Kasumi-1 (cell line): ENCODE results near the gene DNMT1.
"Not testable (repeated sequence)": the region's sequence is repeated elsewhere in the genome, so short reads cannot be mapped to it uniquely, and the experiment has no call there.

ENCODE experiments used
- DNase-seq, 2 experiments: peaks; one replicate each; lab custom pipeline; 2025; lab: John Stamatoyannopoulos, UW

DNMT1 gene

DNA sequence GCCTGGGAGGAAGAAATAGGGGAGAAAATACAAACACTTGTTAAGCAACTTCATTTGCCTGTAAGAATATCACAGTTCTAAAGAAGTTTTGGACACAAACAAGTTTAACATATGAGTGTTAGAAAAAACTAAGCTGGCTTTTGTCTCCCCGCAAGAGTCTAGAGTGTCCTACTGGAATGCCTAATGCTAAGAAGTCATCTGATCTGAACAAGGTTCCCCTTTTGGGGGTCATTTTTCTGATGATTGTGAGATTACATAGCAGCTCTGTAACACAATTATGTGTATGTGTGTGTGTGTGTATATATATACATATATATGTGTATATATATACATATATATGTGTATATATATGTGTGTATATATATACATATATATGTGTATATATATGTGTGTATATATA, 12.7 kb downstream of the DNMT1 start:
- no peak for DNase-seq

DNA sequence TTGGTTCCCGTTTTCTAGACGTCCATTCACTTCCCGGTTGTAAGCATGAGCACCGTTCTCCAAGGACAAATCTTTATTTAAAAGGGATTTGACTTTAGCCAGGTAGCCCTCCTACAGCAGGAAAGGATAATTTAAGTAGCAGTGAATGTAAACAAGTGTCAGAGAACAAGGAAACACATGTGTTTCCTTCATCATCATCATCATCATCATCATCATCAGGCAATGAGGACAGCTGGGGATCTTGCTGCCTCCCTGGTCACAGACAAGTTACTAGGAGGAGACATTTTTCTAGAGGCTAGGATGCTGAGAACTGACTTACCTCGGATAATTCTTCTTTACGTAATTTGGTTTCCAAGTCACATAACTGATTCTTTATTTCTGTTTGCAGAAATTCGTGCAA, 14.3 kb downstream of the DNMT1 start:
- DNase-seq = no peak

DNA sequence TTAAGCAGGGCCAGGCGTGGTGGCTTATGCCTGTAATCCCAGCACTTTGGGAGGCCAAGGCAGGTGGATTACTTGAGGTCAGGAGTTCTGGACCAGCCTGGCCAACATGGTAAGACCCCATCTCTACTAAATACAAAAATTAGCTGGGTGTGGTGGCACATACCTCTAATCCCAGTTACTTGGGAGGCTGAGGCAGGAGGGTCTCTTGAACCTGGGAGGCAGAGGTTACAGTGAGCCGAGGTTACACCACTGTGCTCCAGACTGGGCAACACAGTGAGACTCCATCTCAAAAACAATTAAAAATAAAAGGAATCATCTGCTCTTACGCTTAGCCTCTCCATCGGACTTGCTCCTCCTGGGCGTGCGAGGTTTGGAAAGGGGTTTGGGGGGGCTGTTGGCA, 14.7 kb downstream of the DNMT1 start:
- DNase-seq = not testable (repeated sequence)

DNA sequence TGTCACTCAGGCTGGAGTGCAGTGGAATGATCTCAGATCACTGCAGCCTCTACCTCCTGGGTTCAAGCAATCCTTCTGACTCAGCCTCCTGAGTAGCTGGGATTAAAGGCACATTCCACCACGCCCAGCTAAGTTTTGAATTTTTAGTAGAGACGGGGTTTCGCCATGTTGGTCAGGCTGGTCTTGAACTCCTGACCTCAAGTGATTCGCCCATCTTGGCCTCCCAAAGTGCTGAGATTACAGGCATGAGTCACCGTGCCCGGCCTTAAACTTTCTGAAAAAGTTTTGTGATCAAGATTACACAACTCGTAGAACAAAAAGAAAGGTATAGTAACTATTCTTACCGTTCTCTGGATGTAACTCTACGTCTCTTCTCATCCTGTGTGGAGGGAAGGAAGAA, 21.2 kb downstream of the DNMT1 start:
- no peak for DNase-seq

DNA sequence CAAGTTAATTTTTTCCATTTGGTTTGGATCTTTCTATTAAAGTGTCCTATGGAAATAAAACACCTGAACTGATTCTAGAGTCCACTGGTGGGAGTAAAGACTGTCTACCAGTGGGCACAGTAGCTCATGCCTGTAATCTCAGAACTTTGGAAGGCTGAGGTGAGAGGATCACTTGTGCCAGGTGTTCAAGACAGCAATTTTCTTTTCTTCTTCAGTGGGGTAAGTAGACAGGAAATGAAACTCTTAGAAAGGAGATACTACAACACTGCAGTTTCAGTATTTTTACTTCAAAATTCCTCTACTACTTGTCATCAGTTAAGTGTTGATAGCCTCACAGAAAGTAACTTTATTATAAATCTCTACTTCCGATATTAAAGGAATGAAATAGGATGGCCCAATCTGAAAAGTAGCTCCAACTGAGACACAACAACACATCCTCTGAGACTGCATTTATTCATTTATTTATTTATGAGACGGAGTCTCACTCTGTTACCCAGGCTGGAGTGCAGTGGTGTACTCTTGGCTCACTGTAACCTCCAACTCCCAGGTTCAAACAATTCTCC, 26.3 kb downstream of the DNMT1 start:
- DNase-seq = no peak

DNA sequence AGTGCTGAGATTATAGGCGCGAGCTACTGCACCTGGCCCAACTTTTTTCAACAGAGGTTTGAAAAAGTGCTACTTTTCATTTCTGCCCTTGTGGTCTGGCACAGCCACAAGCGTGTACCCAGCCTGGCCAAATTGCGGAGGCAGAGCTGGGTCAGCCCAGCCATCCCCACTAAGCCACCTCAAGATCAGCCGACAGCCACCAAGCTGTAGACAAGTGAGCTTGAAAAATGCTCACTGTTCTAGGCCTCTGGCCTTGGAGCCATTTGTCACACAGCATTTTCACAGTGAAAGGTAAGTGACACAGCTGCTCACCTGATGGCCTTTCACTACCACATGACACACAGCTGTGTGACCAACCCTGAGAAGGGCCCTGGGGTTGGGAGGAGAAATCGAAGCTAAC, 27.3 kb downstream of the DNMT1 start:
- DNase-seq = no peak

DNA sequence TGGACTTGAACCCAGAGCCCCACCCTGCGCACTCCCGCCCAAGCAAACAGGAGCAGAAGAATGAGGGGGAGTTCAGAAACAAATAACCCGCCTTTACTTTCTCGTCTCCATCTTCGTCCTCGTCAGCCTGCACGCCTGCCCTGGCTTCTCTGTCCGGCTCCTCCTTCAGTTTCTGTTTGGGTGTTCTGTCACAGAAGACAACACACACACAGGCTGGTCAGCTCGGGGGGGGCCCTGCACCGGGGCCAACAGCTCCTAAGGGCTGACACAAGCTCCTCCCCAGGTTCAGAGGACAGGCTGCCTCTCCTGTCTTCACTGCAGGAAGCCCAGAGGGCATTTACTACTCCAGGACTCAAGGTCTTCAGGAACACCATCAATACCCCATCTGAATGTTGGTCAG, 28.3 kb downstream of the DNMT1 start:
- not testable (repeated sequence) for DNase-seq

DNA sequence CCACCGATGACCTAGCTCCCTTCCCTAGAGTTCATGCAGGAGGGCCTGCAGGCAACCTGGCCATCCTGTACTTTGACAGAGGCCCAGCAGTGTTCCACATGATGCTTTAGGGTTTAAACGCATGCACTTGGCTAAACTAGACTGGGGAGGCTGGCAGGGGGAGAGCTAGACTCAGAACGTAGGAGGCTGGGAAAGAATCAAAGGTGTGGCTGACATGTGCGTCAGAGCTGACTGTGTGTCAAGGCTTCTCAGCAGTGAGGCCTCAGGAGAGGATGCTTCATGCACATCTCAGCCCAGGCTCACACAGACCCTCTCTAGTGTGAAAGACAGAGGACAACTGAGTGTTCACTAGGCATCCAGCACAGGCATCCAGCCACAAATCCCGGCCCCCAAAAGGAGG, 28.7 kb downstream of the DNMT1 start:
- DNase-seq = no peak

DNA sequence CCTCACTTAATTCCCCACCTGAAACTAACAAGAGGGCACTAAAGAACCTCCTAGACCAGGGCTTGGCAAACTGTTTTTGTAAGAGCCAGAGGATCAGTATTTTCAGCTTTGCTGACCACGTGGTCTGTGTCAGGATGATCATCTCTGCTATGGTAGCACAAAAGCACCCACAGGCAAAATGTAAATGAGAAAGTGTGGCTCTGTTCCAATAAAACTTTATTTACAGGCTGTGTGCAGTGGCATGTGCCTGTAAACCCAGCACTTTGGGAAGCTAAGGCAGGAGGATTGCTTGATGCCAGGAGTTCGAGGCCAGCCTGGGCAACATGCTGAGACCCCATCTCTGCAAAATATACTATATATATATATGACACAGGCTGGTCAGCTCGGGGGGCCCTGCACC, 31.2 kb downstream of the DNMT1 start:
- no peak for DNase-seq

DNA sequence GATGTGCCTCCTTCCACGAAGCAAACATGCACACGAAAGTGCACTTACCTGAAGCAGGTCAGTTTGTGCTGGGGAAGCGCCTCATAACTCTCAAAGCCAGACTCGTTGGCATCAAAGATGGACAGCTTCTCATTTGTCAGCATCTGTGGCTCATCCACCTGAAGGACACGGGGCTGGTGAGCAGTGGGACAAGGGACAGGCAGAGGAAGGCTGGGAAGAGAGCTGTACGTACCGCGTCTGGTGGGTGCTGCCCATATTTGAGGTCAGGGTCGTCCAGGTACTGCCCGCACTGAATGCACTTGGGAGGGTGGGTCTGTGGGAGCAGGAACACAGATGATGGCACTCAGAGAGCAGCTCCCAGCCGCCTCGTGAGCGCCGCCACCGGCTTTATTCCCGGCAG, 35.1 kb downstream of the DNMT1 start:
- no peak for DNase-seq

DNA sequence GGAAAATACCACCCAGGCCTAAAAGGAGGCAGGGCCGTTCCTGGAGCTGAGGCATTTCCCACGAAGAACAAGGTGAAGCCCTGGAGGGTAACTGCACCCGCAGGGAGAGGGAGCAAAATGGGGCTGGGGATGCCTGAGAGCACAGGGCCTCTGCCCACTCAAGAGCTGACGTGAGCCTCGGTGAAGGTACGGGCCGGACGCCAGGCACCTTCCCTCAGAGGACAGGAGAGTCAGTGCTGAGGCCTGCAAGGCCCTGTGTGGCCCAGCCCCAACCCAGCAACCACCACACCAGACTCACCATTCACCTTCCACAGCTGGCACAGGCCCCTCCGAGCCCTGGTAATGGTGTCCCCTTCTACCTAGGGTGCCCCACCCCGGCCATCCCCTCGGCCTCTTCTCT, 36.3 kb downstream of the DNMT1 start:
- DNase-seq = no peak

DNA sequence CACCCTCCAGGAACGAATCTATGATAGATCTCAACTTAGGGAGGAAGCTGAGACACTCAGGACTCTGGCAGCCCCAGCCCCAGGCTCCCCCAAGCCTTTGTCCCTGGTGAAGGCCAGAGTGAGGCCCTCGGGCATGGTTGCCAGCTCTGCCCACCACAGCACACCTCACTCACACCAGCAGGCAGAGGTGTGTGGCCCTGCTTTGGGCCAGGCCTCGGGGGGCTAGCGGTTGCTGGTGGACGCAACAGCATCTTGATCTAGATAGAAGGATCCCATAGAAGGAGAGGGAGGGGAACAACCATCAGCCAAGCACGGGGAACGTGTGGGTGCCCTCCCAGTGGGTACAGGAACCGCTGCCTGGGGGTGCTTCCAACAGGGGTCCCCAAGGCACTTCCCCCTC, 36.7 kb downstream of the DNMT1 start:
- DNase-seq = no peak

DNA sequence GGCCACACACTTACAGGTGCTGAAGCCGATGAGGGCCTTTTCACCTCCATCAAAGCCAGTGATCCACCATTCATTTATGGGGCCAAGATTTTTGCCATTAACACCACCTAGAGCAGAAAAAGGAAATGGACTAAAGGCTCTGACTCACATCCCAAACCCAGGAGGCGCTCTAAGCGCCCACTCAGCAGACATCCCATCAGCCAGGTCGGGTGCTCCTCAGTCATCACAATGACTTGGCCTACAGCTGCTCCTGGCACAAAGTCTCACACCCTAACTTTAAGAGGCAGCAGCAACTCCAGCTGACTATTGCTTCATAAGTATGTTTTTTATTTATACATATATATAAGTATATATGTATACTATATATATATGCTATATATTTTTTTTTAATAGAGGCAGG, 38.9 kb downstream of the DNMT1 start:
- DNase-seq = no peak

DNA sequence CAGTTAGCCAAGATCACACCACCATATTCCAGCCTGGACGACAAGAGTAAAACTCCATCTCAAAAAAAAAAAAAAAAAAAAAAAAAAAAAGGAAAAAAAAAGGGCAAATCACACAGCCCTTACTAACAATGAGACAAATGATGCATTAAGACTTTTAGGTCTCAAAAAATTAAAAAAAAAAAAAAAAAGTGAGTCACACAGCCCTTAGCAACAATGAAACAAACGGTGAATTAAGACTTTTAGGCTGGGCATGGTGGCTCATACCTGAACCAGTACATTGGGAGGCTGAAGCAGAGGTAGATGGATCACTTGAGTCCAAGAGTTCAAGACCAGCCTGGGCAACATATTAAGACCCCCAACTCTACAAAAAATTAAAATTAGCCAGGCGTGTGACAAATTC, 42.7 kb downstream of the DNMT1 start:
- no peak for DNase-seq

DNA sequence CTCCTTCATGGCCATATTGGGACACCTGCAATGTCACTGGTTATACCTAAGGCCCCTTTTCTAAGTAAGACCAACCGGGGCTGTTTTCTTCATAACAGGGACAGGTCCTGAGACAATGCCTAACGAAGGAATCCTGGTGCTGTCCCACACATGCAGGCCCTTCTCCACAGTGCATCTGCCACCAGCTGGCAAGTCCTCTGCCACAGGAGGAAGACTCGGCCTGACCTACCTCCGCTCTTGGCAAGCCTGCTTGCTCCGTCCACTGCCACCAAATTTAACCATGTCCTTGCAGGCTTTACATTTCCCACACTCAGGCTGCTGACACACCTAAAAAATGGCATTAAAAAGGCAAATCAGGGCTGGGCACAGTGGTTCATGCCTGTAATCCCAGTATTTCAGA, 43.2 kb downstream of the DNMT1 start:
- DNase-seq = no peak

DNA sequence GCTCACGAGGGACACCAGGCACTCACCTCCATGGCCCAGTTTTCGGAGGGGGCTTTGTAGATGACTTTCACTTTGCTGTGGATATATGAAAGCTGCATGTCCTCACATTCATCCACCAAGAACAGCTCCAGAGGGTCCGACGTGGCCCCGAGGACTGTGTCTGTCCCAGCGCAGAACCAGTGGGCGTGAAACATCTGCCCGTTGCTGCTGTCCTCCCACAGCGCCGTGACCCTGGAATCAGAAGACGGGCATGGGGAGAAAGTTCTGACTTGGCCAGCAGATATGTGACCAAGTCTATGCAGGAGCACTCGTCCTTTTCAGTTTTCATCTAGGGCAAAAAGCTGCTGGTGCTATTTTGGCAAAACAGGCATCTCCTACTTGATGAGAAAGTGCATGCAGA, 45.3 kb downstream of the DNMT1 start:
- DNase-seq = no peak

DNA sequence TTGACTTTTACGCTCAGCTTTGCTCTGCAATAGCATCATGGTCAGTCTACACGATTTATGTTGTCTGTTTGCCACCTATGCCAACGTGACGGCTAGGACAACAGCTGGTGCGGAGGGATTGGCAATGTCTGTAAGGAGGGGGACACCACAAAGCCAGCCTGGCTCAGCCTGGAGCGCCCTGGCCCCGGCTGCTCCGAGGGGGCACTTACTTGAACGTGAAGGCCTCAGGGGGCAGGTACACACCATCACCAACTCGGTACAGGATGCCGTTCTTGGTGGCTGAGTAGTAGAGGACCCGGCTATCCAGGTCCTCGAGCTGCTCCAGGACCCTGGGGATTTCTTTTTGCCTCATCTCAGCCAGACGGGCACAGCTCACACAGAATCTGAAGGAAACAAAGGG, 48.6 kb downstream of the DNMT1 start:
- no peak for DNase-seq

DNA sequence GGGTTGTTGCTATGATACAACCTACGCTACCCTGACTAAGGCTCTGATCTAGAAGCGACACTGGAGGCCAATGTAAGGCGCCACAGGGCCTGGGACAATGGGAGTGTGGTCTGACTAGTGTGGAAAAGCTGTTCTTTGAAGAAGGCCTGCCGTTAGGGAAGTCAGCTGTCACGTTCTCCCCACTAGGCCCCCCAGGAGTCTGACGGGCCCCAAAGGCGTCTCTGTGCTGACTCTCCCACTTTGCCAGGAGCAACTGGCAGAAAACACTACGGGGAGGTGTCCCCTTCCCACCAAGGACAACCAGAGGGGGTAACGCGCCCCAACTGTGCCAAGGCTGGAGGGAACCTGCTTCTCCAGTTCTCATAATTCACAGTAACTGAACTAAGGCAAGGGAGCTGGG, 49.7 kb downstream of the DNMT1 start:
- no peak for DNase-seq

DNA sequence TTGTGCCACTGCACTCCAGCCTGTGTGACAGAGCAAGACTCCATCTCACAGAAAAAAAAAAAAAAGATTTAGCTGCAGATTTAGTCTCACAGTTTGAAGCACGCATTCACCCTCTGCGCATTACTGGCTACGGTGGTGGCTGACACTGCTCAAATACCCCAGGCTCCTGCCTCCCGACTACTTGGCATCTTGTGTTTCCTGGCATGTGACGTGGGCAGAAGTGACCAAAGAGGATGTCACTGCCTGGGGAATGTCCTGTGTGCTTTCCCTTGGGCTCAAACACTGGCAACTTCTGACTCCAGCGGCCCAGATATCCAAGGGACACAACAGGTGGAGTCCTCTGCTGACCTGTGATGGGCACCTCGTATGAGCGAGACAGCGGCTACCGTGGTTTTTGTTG, 50.4 kb downstream of the DNMT1 start:
- DNase-seq = no peak

DNA sequence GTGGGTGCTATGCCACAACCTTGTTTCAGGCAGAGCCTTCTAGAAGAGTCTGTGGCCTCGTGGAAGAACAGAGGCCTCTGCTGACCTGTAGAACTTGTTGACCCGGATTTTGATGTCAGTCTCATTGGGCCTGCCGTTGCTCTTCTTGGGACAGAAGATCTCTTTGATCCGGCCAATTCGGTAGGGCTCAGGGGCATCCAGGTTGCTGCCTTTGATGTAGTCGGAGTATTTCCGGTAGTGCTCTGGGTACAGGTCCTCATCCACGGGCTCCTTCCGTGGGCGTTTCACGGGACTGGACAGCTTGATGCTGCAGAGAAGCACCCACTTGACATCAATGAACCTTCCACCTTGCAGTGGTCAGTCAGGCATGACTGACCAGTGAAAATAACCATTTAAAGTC, 51.1 kb downstream of the DNMT1 start:
- DNase-seq = no peak

DNA sequence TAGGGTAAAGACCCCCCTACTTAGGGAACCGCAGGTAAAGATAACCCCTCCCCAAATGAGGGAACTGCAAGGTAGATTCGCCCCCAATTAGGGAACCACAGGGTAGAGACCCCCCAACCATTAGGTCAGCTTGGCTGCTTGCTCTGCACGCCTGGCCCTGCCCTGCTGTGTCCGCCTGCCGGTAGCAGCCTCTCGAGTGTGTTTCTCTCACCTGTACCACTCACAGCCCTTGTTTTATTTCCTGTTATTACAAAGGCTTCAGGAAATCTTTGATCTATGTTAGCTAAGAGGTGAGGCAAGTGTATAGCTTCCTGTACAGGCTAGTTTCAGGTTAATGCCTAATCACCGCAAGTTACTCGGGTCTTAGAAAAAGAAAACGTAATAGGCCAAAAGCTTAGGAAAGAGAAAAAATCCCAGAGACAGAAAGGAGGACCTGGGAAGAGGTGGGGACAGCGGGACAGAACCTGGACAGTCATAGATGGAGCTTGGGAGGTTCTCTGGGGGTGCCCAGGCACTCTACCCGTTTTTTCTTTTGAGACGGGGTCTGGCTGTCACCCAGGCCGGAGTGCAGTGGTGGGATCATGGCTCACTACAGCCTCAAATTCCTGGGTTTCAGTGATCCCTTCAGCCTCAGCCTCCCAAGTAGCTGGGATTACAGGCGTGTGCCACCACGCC, 51.9 kb downstream of the DNMT1 start:
- DNase-seq = no peak

DNA sequence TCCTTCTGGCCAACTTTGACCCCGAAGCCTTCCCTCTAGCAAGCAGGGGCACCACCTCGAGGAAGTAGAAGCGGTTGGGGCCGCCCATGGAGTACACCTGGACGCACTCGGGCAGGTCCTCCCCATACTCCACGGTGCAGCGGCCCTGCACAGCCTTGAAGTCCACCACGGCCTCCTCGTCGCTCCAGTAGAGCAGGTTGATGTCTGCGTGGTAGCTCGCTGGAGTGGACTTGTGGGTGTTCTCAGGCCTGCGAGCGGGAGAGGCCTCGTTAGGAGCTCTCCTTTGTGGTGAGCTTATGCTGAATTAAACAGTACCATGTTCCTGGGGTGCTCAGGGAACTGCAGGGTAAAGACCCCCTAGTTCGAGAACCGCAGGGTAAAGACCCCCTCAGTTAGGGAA, 52.8 kb downstream of the DNMT1 start:
- DNase-seq = no peak

DNA sequence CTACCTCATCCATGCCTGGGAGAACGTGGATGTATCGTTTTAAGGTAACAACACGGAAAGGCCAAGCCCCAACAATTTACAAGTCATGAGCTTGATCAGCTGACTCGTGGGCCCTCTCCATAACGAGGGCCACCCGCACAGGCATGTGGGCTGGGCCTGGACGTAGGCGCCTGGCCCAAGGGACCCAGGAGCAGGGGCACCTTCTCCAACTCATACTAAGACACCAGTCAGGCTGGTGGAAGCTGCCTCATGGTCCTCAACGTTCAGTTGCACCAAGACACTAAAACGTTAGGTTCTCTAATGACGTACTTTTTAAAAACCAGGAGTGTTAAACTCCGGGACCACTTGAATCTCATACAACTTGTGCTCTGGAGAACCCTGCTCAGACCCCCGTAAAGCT, 53.3 kb downstream of the DNMT1 start:
- no peak for DNase-seq

DNA sequence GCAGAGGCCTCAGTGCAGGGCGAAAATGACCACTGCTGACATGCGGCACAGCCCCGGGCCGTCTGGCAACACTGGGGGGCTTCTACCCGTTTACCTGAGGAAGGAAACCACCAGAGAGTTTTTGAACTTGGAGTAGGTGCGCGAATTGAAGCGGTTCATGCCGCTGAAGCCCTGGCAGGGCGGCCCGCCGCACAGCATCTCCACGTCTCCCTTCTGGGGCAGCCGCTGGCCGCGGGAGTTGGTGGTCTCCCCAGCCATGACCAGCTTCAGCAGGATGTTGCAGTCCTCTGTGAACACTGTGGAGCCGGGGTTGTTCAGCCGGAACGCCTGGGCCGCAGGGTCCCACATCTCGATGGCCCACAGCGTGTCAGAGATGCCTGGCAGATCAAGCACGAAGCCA, 54.8 kb downstream of the DNMT1 start:
- no peak for DNase-seq
